KMS-11 (cell line): ENCODE results near the gene CCNB1IP1.
A peak's percentile ranks its signal among the peaks of the same experiment; 100 is the strongest.
"Not testable (repeated sequence)": the region's sequence is repeated elsewhere in the genome, so short reads cannot be mapped to it uniquely, and the experiment has no call there.

Source experiments
- H2AFZ ChIP-seq: fragments of 200-600 bp; sonication (generic); 2 replicates; pipeline ENCODE4 v1.6.1; 2016; ENCODE audit warnings: antibody characterized with exemption, mixed run types, low read depth
- H3K27ac ChIP-seq: fragments of 200-600 bp; sonication (generic); 2 replicates; pipeline ENCODE4 v1.6.1; 2016; ENCODE audit warnings: mild to moderate bottlenecking, mixed run types
- H3K27me3 ChIP-seq: fragments of 200-600 bp; sonication (generic); 2 replicates; pipeline ENCODE4 v1.6.1; 2017; ENCODE audit warnings: mild to moderate bottlenecking, low read depth, mixed run types, moderate library complexity; ENCODE audit not compliant: insufficient read depth
- H3K36me3 ChIP-seq: fragments of 200-600 bp; sonication (generic); 2 replicates; pipeline ENCODE4 v1.6.1; 2017; ENCODE audit warnings: mild to moderate bottlenecking, mixed run types; ENCODE audit not compliant: insufficient read depth
- H3K4me1 ChIP-seq: fragments of 200-600 bp; sonication (generic); 2 replicates; pipeline ENCODE4 v1.6.1; 2016; ENCODE audit warnings: mild to moderate bottlenecking, low read depth, mixed run types; ENCODE audit not compliant: poor library complexity, severe bottlenecking
- H3K4me2 ChIP-seq: fragments of 200-600 bp; sonication (generic); 2 replicates; pipeline ENCODE4 v1.7.0; 2016; ENCODE audit warnings: mild to moderate bottlenecking, mixed run types
- H3K4me3 ChIP-seq: fragments of 200-600 bp; sonication (generic); IDR thresholded peaks from 2 replicates; pipeline ENCODE4 v1.6.1; 2017; ENCODE audit warnings: low read depth, low read length, mixed read lengths; ENCODE audit not compliant: insufficient read depth
- H3K79me2 ChIP-seq: fragments of 200-600 bp; sonication (generic); 2 replicates; pipeline ENCODE4 v1.6.1; 2016; ENCODE audit warnings: low read depth, mixed run types; ENCODE audit not compliant: insufficient read depth
- H3K9ac ChIP-seq: fragments of 200-600 bp; sonication (generic); 2 replicates; pipeline ENCODE4 v1.6.1; 2016; ENCODE audit warnings: mild to moderate bottlenecking, mixed run types
- H4K20me1 ChIP-seq: fragments of 200-600 bp; sonication (generic); 2 replicates; pipeline ENCODE4 v1.6.1; 2016; ENCODE audit warnings: mild to moderate bottlenecking, mixed run types; ENCODE audit not compliant: insufficient read depth
- CTCF ChIP-seq: fragments of 200-600 bp; sonication (generic); conservative IDR thresholded peaks from 2 replicates; pipeline ENCODE4 v1.6.1; 2017; ENCODE audit warnings: low read depth, mild to moderate bottlenecking, antibody characterized with exemption, low read length, moderate library complexity, mixed read lengths

CCNB1IP1 gene

GRCh38 chr14:20343862-20344220 lies 10.8 kb upstream of the CCNB1IP1 start:
- Histone ChIP-seq H3K36me3 (no peaks in the 10 kb centered on the region), H3K4me3 (no peak overlapping the region), H3K4me1 (peaks cover 11% of the 10 kb centered on the region), H3K9ac (peak overlapping the region; percentile 86), H3K79me2 (no peaks in the 10 kb centered on the region; the same call in 1 of the 2 replicates), H3K4me2 (peak overlapping the region; percentile 93), H4K20me1 (no peaks in the 10 kb centered on the region), H3K27ac (peak overlapping the region; percentile 68), H3K27me3 (no peaks in the 10 kb centered on the region), H2AFZ (peak overlapping the region; percentile 79)
- no peak for TF ChIP-seq CTCF

GRCh38 chr14:20343092-20343861 lies 10.2 kb upstream of the CCNB1IP1 start, which contains the start of gene PARP2:
Gene PARP2, plus strand, starts transcription at chr14:20343635. Its CDS starts 7 bp downstream, at chr14:20343642.
- peaks cover 11% of the 10 kb centered on the region for H3K4me1 ChIP-seq
- no peak within 1 kb of the TSS for H3K4me3 ChIP-seq
- H3K27me3 ChIP-seq, result no peaks in the 10 kb centered on the region
- H3K4me2 ChIP-seq, result peak within 1 kb of the TSS; percentile 93
- H2AFZ ChIP-seq, result peak within 1 kb of the TSS; percentile 79
- no peaks in the 10 kb centered on the region for H3K36me3 ChIP-seq
- H3K27ac ChIP-seq, result peak within 1 kb of the TSS; percentile 73
- H3K79me2 ChIP-seq, result no peaks in the 10 kb centered on the region; the same call in 1 of the 2 replicates
- peak within 1 kb of the TSS; percentile 86 for H3K9ac ChIP-seq
- H4K20me1 ChIP-seq, result no peaks in the 10 kb centered on the region
- TF ChIP-seq CTCF, result no peak

DNA sequence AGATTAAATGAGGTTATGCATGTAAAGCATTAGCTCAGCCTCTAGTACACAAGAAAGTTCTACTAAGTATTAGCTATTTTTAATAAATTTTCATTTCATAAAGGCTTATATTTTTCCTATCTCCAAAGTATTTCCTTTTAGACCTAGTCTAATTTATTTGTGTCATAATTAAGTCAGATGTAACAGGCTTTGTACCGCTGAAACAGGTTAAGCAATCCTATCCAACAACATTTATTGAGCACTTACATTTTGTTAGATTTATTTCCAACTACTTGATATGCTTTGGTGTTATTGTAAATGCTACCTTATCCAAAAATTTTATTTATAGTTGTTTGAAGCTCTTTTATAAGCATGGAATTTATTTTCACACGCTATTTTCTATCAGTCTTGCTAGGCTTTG lies 8.6 kb upstream of the CCNB1IP1 start:
- Histone ChIP-seq H4K20me1 (no peaks in the 10 kb centered on the region), H3K27ac (peak overlapping the region; percentile 73; the same call in 1 of the 2 replicates), H3K79me2 (no peaks in the 10 kb centered on the region; the same call in 1 of the 2 replicates), H3K4me1 (peaks cover 11% of the 10 kb centered on the region), H3K4me2 (peak overlapping the region; percentile 79), H3K4me3 (no peak overlapping the region), H3K9ac (peak overlapping the region; percentile 62; the same call in 1 of the 2 replicates), H3K36me3 (no peaks in the 10 kb centered on the region), H2AFZ (peak overlapping the region; percentile 73; the same call in 1 of the 2 replicates), H3K27me3 (no peaks in the 10 kb centered on the region)
- TF ChIP-seq CTCF, result no peak

- not testable (repeated sequence) for H4K20me1 ChIP-seq, H2AFZ ChIP-seq, H3K4me3 ChIP-seq, H3K27ac ChIP-seq, H3K27me3 ChIP-seq, H3K36me3 ChIP-seq, H3K9ac ChIP-seq, H3K79me2 ChIP-seq
- Histone ChIP-seq H3K4me1 (peaks cover 11% of the 10 kb centered on the region), H3K4me2 (peak overlapping the region; percentile 79; the same call in 1 of the 2 replicates)
These were observed 8.0 kb upstream of the CCNB1IP1 start for GRCh38 chr14:20341032-20341431.

- Histone ChIP-seq H4K20me1 (no peaks in the 10 kb centered on the region), H3K79me2 (peaks cover 37% of the 10 kb centered on the region), H2AFZ (no peak overlapping the region), H3K27me3 (no peaks in the 10 kb centered on the region), H3K27ac (no peak overlapping the region), H3K4me1 (peaks cover 14% of the 10 kb centered on the region), H3K4me2 (peak overlapping the region; percentile 83), H3K36me3 (no peaks in the 10 kb centered on the region), H3K4me3 (no peak overlapping the region), H3K9ac (no peak overlapping the region)
- TF ChIP-seq CTCF, result no peak
These were observed 938 bp upstream of the CCNB1IP1 start for GRCh38 chr14:20334017-20334416.
